ENCODE results near the gene CARMIL3.
"Not testable (repeated sequence)": the region's sequence is repeated elsewhere in the genome, so short reads cannot be mapped to it uniquely, and the experiment has no call there.

CARMIL3 gene, protein sequence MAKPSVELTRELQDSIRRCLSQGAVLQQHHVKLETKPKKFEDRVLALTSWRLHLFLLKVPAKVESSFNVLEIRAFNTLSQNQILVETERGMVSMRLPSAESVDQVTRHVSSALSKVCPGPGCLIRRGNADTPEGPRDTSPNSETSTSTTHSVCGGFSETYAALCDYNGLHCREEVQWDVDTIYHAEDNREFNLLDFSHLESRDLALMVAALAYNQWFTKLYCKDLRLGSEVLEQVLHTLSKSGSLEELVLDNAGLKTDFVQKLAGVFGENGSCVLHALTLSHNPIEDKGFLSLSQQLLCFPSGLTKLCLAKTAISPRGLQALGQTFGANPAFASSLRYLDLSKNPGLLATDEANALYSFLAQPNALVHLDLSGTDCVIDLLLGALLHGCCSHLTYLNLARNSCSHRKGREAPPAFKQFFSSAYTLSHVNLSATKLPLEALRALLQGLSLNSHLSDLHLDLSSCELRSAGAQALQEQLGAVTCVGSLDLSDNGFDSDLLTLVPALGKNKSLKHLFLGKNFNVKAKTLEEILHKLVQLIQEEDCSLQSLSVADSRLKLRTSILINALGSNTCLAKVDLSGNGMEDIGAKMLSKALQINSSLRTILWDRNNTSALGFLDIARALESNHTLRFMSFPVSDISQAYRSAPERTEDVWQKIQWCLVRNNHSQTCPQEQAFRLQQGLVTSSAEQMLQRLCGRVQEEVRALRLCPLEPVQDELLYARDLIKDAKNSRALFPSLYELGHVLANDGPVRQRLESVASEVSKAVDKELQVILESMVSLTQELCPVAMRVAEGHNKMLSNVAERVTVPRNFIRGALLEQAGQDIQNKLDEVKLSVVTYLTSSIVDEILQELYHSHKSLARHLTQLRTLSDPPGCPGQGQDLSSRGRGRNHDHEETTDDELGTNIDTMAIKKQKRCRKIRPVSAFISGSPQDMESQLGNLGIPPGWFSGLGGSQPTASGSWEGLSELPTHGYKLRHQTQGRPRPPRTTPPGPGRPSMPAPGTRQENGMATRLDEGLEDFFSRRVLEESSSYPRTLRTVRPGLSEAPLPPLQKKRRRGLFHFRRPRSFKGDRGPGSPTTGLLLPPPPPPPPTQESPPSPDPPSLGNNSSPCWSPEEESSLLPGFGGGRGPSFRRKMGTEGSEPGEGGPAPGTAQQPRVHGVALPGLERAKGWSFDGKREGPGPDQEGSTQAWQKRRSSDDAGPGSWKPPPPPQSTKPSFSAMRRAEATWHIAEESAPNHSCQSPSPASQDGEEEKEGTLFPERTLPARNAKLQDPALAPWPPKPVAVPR (N-terminal part only)

DNA sequence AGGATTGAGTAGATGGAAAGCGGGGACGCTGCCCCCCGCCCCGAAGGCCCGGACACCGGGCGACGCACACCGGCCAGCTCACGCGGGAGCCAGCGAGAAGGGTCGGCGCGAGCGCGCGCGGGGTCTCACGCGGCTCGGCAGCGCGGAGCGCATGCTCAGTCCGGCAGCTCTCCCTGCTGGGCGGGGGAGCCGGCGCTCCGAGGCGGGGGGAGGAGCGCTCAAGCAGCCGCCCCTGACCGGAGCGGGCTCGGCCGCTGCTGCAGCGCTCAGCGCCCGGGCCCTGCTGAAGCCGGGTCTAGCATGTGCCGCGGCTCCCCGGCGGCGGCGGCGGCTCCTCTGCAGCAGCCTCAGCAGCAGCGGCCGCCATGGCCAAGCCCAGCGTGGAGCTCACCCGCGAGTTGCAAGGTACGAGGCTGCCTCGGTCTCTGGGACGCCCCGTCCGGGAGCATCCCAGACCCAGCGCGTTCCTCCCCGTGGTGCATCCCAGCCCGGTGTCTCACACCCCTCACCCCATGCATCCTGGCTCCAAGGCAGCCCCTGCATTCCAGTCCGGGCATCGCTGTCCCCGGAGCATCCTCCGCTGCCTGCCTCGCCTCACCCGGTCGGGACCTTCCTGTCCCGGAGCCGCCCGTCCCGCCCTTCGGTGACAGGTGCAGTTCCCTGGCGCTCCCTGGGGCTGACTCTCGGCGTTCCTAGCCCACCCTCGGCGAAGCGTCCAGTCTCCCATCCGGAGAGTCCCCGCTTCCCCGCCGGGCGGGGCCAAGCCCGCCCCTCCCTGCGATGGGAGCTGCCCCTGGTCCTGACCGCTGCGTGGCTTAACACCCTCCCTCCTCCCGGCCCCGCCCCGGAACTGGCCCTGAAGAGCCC, at the start of gene CARMIL3:
Gene CARMIL3, plus strand, starts transcription at position 221 of the 867 bp plus-strand sequence. Its CDS starts 145 bp downstream, at position 366.
- peak; percentile 59 for DNase-seq

DNA sequence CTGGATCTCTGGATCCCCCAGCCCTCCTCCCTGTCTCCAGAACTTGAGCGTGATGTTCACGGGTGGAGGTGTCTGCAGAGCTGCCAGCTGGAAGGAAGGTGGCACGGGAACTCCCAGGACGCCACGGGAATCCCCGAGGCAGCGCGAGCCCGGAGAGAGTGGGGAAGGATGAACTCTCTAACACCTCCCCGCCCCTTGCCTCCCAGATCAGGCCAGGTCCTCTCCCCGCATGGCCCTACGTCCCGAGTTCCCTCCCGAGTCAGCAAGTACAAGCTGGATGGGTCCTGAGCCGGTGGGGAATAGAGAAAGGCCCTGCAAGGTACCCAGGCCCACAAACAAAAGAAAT, 45.4 kb upstream of the CARMIL3 start:
- not testable (repeated sequence) for DNase-seq

DNA sequence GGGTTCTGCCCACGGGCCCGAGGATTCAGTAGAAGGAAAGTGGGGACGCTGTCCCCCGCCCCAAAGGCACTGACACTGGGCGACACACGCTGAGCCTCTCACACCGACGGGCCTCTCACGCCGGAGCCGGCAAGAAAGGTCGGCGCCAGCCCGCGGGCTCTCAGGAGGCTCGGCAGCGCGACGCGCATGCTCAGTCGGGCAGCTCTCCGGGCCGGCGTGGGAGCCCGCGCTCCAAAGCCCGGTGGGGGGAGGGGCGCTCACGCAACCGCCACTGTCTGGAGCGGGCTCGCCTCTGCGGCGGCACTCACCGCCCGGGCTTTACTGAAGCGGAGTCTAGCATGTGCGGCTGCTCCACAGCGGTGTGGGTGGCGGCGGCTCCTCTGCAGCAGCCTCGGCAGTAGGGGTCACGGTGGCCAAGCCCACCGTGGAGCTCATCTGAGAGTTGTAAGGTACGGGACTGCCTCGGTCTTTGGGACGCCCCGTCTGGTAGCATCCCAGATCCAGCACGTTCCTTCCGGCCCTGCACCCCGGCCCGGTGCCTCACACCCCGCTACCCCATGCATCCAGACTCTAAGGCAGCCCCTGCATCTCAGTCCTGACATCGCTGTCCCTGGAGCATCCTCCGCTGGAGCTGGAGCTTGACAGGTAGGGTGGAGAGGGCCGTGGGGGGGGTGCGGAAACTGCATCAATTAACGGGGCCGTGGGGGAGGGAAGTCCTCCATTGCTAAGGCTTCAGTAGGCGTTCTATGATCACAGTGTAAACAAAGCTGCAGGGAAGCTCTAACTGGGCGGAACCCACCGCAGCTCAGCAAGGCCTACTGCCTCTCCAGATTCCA, 44.8 kb upstream of the CARMIL3 start:
- DNase-seq, result peak; percentile 36

DNA sequence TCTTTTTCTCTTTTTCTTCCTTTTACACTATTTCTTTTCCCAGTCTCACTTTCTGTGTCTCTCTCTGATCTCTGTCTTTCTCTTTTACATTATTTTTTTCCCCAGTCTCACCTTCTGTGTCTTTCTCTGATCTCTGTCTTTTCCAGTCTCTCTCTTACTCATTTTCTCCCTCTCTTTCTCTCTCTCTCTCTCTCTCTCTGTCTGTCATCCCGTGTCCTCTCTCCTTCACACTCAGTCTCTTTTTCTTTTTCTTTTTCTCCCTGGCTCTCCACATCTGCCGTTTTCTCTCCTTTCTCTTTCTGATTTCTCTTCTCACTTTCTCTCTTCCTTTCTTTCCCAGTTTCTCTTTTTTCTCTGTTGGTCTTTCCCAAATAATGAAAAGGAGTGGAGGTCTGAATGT, 40.8 kb upstream of the CARMIL3 start:
- DNase-seq, result no peak

DNA sequence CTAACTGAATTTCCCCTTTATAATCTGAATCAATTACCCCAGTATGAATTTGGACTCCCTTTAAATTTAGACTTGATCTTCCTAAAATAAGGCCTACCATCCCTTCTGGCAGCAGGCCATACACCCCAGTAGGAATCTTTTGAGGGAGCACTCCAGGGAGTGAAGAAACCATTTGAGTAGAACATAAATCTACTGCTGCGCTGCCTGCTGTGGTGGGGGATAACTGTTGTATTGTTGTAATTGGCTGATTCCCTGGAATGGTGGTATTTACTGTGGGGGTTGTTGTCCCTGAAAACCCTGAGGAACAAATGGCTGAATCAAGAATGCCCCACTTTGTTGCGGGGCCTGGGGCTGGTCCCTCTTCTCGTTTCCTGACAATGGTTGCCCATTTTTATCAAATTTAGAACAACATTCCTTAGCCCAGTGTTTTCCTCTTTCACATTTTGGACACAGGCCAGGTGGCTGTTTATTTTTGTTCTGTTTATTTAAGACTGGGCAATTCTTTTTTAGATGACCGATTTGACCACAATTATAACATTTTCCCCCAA, 39.0 kb upstream of the CARMIL3 start:
- DNase-seq, result not testable (repeated sequence)

DNA sequence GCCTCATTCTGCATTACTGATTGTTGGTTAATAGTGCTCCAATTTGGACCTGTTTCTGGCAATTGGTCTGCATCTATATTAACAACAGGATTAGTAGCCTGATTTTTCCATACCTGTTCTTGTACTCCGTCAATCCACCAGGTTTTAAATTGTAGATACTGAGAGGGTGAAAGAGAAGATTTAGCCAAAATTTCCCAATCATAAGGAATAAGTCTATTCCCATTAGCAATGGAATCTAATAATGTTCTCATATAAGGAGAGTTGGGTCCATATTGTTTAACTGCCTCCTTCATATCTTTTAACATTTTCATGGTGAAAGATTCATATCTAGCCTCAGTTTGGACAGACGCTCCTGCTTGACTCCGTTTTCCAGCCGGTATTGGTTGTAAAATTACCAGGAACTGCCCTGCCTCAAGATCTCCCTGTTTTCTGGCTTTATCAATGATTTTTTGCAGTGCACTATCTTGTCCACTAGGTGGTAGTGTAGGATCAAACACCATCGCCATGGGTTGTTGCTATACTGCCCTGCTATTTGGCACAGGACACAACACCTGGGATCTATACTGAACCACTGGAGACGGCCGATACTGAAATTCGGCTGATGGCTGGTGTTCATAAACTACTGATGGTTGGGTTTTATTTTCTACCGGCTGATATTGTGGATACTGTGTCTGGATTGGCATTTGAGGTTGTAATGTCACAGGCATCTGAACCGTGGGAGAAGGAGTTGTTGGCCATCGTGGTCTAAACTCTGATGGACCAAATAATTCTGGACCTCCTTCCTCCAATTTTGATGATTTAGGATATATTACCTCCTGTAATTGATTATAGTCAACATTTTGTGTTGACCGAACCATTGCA, 37.9 kb upstream of the CARMIL3 start:
- peak; percentile 82 for DNase-seq

DNA sequence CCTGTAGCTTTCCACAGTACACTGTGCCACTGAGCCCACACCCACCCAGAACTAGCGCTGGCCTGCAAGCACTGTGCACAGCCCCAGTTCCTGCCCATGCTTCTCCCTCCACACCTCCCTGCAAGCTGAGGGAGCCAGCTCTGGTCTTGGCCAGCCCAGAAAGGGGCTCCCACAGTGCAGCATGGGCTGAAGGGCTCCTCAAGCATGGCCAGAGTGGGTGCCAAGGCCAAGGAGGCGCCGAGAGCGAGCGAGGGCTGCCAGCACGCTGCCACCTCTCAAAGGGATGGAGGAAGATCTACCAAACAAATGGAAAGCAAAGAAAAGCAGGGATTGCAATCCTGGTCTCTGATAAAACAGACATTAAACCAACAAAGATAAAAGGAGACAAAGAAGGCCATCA, 36.1 kb upstream of the CARMIL3 start:
- DNase-seq, result not testable (repeated sequence)

DNA sequence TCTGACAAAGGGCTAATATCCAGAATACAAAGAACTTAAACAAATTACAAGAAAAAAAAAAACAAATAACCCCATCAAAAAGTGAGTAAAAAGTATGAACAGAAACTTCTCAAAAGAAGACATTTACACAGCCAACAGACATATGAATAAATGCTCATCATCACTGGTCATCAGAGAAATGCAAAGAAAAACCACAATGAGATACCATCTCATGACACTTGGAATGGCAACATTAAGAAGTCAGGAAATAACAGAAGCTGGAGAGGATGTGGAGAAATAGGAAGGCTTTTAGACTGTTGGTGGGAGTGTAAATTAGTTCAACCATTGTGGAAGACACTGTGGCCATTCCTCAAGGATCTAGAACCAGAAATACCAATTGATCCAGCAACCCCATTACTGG, 32.8 kb upstream of the CARMIL3 start:
- DNase-seq, result not testable (repeated sequence)

DNA sequence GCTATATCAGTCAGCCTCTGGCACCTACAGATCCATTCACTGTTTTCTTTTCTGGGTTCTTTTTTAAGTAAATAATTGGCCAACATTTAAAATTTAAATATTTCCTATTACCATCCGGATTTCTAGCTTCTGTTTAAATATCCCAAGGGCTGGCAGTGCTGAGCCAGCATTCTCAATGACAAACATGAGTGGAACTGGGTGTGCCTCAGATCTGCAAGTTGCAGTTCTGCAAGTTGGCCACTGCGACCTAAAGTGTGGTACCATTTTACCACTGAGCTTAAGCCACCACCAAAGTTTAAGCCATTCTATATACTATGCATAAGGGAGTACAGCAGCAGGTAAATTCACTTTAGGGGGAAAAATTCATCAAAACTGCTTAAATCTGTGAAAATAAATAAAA, 31.9 kb upstream of the CARMIL3 start:
- not testable (repeated sequence) for DNase-seq

DNA sequence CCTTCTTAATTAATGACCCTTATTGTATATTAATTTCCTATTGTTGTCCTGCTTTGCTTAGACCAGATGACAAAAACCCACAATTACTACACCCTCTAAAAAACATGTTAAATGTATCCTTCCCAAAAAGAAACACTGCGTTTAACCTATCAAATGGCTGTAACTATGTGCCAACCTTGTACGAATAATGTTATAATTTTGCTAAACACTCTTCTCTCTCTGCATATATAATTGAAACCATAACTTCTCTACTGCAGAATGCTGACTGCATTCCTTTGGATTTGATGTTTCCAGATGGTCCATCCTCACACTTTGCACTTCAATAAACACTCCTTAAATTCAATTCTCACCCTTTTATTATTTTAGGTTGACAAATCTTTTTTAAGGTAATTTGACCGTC, 31.3 kb upstream of the CARMIL3 start:
- DNase-seq, result not testable (repeated sequence)

DNA sequence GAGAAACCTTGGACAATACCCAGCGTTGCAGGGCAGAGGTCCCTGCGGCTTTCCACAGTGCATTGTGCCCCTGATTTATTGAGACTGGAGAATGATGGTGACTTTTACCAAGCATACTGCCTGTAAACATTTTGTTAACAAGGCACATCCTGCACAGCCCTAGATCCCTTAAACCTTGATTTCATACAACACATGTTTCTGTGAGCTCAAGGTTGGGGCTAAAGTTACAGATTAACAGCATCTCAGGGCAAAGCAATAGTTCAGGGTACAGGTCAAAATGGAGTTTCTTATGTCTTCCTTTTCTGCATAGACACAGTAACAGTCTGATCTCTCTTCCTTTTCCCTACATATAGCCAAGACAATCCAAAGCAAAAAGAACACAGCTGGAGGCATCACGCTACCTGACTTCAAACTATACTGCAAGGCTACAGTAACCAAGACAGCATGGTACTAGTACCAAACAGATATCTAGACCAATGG, 26.8 kb upstream of the CARMIL3 start:
- DNase-seq, result not testable (repeated sequence)

DNA sequence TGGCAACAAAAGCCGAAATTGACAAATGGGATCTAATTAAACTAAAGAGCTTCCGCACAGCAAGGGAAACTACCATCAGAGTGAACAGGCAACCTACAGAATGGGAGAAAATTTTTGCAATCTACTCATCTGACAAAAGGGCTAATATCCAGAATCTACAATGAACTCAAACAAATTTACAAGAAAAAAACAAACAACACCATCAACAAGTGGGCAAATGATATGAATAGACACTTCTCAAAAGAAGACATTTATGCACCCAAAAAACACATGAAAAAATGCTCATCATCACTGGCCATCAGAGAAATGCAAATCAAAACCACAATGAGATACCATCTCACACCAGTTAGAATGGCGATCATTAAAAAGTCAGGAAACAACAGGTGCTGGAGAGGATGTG, 22.1 kb upstream of the CARMIL3 start:
- not testable (repeated sequence) for DNase-seq

DNA sequence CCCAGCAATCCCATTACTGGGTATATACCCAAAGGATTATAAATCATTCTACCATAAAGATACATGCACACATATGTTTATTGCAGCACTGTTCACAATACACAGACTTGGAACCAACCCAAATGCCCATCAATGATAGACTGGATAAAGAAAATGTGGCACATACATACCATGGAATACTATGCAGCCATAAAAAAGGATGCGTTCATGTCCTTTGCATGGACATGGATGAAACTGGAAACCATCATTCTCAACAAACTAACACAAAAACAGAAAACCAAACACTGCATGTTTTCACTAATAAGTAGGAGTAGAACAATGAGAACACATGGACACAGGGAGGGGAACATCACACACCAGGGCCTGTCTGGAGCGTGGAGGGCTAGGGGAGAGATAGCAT, 20.5 kb upstream of the CARMIL3 start:
- DNase-seq, result not testable (repeated sequence)

DNA sequence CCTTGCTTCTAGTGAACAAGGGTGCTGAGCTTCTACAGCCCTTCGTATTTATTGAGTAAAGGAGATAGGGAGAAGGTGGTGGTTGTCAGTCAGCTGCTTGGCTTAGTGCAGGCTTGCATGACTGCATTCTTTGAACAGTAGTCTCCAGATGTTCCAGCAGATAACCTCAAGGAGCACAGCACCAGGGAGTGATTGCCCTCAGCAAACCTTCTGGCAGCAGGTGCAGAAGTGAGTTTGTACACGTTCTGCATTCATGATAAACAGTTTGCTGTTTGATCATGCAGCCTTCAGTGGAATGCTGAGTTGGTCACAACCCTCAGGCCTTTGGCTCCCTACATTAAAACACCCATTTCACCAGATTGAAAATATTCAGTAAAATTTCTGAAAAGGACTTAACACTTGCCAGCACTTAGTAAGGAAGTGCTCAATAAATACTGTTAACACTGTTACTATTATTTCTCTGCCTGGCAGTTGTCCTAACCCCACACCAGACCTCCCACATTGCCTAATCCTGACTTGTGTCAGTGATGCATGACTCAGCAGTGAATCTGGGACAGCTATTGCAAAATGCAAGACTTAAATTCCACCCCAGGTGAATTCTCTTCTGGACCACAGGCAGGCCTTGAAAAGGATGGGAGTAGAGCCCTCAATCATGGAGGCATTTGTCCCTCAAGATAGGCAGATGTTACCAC, 18.9 kb upstream of the CARMIL3 start:
- DNase-seq, result peak; percentile 50

DNA sequence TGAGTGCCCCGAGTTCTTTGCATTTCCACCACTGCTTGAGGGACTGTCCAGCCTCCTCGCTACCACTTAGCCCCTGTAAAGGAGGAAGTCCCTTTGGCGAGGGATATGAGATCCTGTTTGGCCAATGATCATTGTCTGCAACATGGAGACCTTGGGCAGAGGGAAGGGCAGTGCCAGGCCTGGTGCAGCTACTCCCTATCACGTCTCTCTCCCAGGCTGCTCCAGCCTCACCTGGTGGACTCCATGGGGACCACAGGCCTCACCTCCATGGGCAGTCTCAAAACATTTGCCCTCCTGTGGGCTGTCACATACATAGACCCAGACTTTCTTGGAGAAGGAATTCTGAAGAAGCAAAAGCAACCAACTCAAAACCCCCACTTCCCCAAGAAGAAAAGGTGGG, 16.0 kb upstream of the CARMIL3 start:
- peak; percentile 62 for DNase-seq

DNA sequence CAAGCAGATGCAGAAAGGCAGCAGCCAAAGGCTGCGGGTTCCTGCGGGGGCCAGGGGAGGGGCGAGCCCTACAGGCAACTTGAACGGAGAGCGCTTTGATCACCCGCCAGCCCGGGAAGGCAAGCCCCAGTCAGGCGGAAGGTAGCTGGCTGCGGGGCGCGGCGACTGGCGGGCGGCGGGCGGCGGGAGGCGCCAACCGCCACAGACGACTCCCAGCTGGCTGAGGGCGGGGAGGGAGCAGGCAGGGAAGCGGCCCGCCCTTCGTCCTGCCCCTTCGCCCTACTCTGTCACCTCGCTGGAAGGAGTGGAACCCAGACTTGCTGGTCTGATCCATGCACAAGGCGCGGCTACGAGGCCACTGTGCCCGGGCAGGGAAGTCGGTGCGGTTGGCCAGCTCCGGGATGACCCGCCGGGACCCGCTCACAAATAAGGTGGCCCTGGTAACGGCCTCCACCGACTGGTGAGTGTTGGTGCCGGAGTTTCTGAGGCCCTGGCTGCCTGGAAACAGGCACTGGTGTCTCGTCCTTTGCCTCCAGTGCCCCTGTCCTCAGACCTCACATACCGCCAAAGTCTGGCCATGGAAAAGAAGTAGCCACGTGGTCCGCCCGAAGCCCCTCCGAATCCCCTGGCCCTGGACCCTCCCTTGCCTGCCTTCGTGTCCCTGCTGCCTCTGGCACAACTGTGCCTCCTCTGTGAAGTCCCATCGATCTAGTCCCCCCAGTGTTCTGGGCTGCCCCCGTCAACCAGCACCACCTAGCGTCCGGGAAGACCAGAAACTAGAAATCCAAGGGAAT, 15.4 kb upstream of the CARMIL3 start:
- peak; percentile 90 for DNase-seq

DNA sequence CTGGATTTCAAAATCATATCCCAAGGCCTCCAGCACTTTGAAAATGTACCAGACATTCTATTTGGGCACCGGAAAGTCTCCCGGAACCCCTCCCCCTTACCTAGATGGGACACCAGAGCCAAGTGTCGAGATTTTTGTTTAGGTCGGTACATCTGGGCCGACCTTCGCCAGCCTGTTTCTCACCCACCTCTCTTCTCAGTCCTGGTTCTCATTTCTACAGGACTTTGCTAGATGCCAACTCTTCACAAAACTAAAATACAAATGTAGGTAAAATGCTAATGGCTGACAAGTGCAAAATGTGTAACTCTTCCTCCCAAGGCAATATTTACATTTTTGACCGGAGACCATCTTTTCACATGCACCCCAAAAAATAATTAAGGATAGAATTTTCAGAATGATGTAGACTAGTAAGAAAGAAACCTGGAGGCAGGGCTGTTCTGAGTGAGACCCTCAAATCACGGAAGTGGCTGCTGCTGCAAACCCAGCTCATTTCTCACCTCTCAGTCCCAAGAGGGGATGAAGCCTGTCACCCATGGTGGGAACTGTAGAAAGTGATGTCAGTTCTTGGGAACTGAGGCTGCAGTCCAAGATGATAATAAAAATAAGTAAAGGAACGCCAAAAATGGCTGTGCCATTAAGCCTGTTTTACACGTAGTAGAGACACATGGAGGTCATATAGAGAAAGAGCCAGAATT, 14.7 kb upstream of the CARMIL3 start:
- DNase-seq, result not testable (repeated sequence)
